Astrocyte of the cerebellum (primary cell): ENCODE results near the gene SLC35G6.

Experiments
- DNase-seq: peaks from one replicate; pipeline ENCODE4 v3.0.0-alpha.2; 2011; ENCODE audit warnings: low read depth
- H3K4me3 ChIP-seq: 2 replicates; pipeline ENCODE4 v1.5.1; 2011; ENCODE audit warnings: mild to moderate bottlenecking, low read depth, low read length, moderate library complexity
- in situ Hi-C: cut with HindIII; loops from 2 replicates; pipeline ENCODE4 v1.10.0; 2017; ENCODE audit warnings: low sequenced_read_pairs
- TF ChIP-seq, protein P1 (sequence below): IDR thresholded peaks from 2 replicates; pipeline ENCODE4 v1.5.1; 2012; ENCODE audit warnings: low read length, low read depth, moderate library complexity, mild to moderate bottlenecking; ENCODE audit errors: missing control alignments

SLC35G6 gene

DNA sequence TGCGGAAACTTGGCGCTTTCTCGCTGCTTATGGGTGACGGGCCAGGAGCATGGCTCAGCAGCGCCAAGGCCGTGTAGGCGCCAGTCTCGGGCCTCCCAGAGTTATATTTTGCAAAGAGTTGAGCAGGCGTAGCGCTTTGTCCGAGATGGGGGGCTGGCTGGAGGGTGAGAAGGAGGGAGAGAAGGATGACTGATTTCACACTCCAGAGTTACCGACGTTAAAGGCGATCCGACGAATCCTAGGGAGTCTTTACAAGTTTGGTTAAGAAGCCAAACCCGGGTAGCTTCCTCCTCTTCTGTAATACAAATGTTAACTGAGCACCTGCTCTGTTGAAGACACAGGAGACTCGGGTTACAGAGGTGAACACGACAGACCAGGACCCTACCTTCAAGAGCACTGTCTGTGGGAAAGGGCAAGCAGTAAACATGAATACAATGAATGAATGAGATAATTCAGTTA is 3.7 kb downstream of the SLC35G6 start:
- TF ChIP-seq, protein P1, sequence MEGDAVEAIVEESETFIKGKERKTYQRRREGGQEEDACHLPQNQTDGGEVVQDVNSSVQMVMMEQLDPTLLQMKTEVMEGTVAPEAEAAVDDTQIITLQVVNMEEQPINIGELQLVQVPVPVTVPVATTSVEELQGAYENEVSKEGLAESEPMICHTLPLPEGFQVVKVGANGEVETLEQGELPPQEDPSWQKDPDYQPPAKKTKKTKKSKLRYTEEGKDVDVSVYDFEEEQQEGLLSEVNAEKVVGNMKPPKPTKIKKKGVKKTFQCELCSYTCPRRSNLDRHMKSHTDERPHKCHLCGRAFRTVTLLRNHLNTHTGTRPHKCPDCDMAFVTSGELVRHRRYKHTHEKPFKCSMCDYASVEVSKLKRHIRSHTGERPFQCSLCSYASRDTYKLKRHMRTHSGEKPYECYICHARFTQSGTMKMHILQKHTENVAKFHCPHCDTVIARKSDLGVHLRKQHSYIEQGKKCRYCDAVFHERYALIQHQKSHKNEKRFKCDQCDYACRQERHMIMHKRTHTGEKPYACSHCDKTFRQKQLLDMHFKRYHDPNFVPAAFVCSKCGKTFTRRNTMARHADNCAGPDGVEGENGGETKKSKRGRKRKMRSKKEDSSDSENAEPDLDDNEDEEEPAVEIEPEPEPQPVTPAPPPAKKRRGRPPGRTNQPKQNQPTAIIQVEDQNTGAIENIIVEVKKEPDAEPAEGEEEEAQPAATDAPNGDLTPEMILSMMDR = no peak
- no peak for DNase-seq
- H3K4me3 ChIP-seq = peak overlapping the region; percentile 84
- in situ Hi-C loops = no loop called here

DNA sequence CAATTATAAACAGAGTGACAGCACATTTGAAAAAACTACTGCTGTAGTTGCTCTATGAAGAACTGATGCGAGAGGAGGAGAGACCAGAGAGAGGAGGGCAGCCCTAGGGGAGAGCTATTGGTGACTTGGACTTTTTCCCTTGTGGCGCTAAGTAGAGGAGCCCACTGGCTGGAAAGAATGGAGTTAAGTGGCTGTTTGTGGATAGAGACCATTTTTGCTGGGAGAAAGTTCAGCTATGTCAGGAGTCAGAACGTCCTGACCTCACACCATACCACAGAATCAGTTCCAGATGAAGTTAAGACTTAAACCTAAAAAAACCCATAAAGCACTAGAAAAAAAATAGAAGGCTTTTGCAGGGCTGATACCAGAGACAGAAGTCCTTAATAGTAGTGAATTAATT is 4.9 kb downstream of the SLC35G6 start:
- in situ Hi-C loops = no loop called here
- H3K4me3 ChIP-seq = peak overlapping the region; percentile 84
- no peak for DNase-seq
- TF ChIP-seq, protein P1 = no peak

DNA sequence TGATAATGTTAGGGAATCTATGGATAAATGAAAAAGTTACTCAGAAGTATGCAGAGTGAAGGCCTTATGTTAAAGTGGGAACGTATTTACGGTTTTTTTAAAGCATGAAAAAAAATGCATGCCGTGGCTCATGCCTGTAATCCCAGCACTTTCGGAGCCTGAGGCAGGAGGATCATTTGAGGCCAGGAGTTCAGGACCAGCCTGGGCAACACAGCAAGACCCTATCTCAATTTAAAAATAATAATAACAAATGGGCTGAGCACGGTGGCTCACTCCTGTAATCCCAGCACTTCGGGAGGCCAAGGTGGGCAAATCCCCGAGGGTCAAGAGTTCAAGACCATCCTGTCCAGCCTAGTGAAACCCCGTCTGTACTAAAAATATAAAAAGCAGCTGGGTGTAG is 8.9 kb downstream of the SLC35G6 start:
- TF ChIP-seq, protein P1 = no peak
- DNase-seq = no peak
- H3K4me3 ChIP-seq = no peak overlapping the region
- in situ Hi-C loops = no loop called here

DNA sequence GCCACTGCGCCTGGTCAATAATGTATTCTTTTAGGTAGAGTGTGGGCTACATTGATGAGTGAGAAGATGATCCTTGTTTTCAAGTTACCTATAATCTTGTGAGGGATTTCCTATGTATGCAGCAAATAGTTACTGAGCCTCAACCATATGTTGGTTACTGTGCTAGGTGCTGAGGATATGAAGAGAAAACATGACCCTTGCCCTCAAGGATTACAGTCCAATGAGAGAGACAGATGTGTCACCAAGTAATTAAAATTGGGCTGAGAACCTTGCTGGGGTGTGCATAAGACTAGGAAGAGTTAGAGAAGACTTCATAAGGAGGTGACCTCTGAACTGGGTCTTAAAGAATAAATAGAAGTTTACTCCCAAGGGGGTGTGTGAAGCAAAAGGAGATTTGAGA is 10.3 kb downstream of the SLC35G6 start:
- in situ Hi-C loops = no loop called here
- no peak for DNase-seq
- TF ChIP-seq, protein P1 = no peak
- H3K4me3 ChIP-seq = no peak overlapping the region

DNA sequence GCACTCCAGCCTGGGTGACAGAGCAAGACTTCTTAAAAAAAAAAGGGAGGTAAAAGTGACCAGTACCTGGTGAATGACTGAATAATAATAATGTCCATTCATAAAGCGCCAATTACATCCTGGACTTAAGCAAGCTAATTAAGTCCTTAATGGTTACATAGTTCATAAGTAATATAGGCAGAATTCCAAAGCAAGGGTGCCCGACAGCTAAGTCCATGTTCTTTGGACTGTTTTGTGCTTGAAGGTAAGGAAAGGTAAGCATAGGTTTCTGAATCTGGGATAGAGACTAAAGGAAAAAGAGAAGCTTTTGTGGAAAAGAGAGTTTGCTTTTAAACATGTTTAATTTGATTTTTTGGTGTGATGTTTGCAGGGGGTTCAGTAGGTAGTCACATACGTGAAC is 12.7 kb downstream of the SLC35G6 start:
- DNase-seq = no peak
- in situ Hi-C loops = no loop called here
- TF ChIP-seq, protein P1 = no peak
- H3K4me3 ChIP-seq = no peak overlapping the region

DNA sequence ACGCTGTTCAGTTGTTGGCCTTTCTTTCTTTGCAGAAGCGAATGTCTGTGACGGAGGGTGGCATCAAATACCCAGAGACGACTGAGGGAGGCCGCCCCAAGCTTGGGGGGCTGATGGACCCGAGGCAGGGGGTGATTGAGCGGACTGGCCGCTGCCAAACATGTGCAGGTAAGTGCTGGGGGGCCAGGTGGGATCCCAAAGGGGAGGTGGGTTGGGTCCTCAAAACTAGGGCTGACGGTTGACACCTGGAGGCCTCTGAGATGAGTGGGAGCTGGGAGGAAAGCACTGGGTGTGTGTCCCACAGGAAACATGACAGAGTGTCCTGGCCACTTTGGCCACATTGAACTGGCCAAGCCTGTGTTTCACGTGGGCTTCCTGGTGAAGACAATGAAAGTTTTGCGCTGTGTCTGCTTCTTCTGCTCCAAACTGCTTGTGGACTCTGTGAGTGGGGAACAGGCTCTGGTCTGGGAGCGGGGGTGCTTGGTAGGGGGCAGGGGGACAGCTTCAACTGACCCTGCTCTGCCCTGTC is 14.7 kb downstream of the SLC35G6 start:
- in situ Hi-C loops = no loop called here
- TF ChIP-seq, protein P1 = no peak
- DNase-seq = no peak
- H3K4me3 ChIP-seq = no peak overlapping the region
